Ovary (tissue), 9 donors: ENCODE data around the gene DNAJB8. TPM values are rescaled to one million over a fixed set of nuclear protein-coding genes. Genes with fewer than 3 reads are reported as not detected.

ENCODE experiments used
- DNase-seq, 5 donors: peaks; one replicate each; pipeline ENCODE4 v3.0.0-alpha.2; 2019 to 2020
- H3K27ac ChIP-seq, 2 donors: fragments of 200-600 bp; one replicate each; pipeline versions ENCODE4 v1.5.1 to v1.8.0; 2019 to 2022
- H3K27me3 ChIP-seq: fragments of 200-600 bp; one replicate; pipeline ENCODE4 v1.8.0; 2022
- H3K36me3 ChIP-seq: fragments of 200-600 bp; sonication (generic); one replicate; pipeline ENCODE4 v1.5.1; 2019
- H3K4me1 ChIP-seq: one replicate; pipeline ENCODE4 v1.8.1; 2013; ENCODE audit warnings: mild to moderate bottlenecking, moderate library complexity; ENCODE audit not compliant: insufficient read depth
- H3K4me3 ChIP-seq: fragments of 200-600 bp; sonication (generic); one replicate; pipeline ENCODE4 v1.5.1; 2017
- H3K9me3 ChIP-seq, 2 donors: fragments of 200-600 bp in 1 of 2; sonication (generic) in 1 of 2; one replicate each; pipeline versions ENCODE4 v1.5.1 to v1.8.1; 2013 to 2019; ENCODE audit warnings: mild to moderate bottlenecking in 1 of 2, moderate library complexity in 1 of 2
- EP300 ChIP-seq: sonication (generic); formaldehyde crosslinking; IDR thresholded peaks from one replicate; pipeline ENCODE4 v1.6.1; 2017; ENCODE audit warnings: antibody characterized with exemption
- POLR2A ChIP-seq: fragments of 450-650 bp; IDR thresholded peaks from one replicate; pipeline ENCODE4 v1.6.1; 2017; ENCODE audit warnings: antibody characterized with exemption, mild to moderate bottlenecking, moderate library complexity
- WGBS, 3 donors: extraction: QIAGEN DNeasy Blood & Tissue Kit in 1 of 3; methylation state at CpG; one replicate each; pipeline versions ENCODE4 v1.1.5 to v1.1.7; 2013 to 2017; 5-methylcytosine and 5-hydroxymethylcytosine counted together
- intact Hi-C, 4 donors: fragments of 100-400 bp; cut with DNase I; formaldehyde crosslinking; loops; one replicate each; pipeline versions ENCODE4 v1.11.0 to v1.15.1; 2022 to 2023
- polyA plus RNA-seq, 2 donors: library from polyadenylated mRNA; stranded (reverse); fragments of 200-250 nt in 1 of 2; fragments of 350-450 nt in 1 of 2; fragmentation: Illumina TruSeq in 1 of 2; extraction: RNeasy Lipid Tissue Mini Kit (QIAGEN cat#74804) in 1 of 2; gene quantifications; one replicate each; pipeline ENCODE4 v1.2.3, GENCODE V29; 2013 to 2014
- total RNA-seq, 7 donors: library from RNA; depleted of rRNA in 2 of 7; stranded (reverse); fragments of >200 nt in 2 of 7; fragmentation: NEBNext Ultra II Directional in 3 of 7; extraction: Animal tissue kit (Norgen Biotek cat#: 25700) in 3 of 7; gene quantifications; one replicate each; pipeline versions ENCODE4 v1.1.0 to v1.2.4, GENCODE V29; 2016 to 2023
- TF ChIP-seq, protein P1 (sequence below), 3 donors: fragments of 450-650 bp in 2 of 3; fragments of 200-600 bp in 1 of 3; IDR thresholded peaks; one replicate each; pipeline versions ENCODE4 v1.5.1 to v1.8.0; 2016 to 2022; ENCODE audit warnings: antibody characterized with exemption in 3 of 3, mild to moderate bottlenecking in 1 of 3
- donor health status: DM: no; HTN: no; CAD: no; lungs with moderate emphysema.
- donor health status: DM: no; HTN: no; CAD: no.
- donor health status: Bipolar disorder and iron deficiency.
- donor health status: DM: yes; HTN: yes; CAD: no.
- donor health status: DM: no; HTN: no; CAD: no.
- donor health status: DM: yes; HTN: yes; CAD: no.

DNAJB8 gene
- total and polyA plus RNA-seq, 9 donors = not detected

GRCh38 chr3:128429275-128429674 lies 37.4 kb downstream of the DNAJB8 start:
- Histone ChIP-seq H3K4me1 (peaks cover 3% of the 10 kb centered on the region), H3K27ac (no peak overlapping the region), H3K9me3 (no peaks in the 10 kb centered on the region), H3K36me3 (no peaks in the 10 kb centered on the region), H3K4me3 (no peak overlapping the region), H3K27me3 (no peaks in the 10 kb centered on the region)
- no peak for DNase-seq
- 83 to 88% (median 84%) methylated on average over 10 to 15 of the region's 15 CpGs for whole genome bisulfite sequencing, 3 donors
- intact Hi-C loops = loop anchor here (5.0 to 10.0 kb wide), 7 partner anchors 58 to 264 kb away; partner anchors contain the start of gene GATA2 (in 1 of the 4)
- no peak for TF ChIP-seq EP300
- TF ChIP-seq, protein P1, sequence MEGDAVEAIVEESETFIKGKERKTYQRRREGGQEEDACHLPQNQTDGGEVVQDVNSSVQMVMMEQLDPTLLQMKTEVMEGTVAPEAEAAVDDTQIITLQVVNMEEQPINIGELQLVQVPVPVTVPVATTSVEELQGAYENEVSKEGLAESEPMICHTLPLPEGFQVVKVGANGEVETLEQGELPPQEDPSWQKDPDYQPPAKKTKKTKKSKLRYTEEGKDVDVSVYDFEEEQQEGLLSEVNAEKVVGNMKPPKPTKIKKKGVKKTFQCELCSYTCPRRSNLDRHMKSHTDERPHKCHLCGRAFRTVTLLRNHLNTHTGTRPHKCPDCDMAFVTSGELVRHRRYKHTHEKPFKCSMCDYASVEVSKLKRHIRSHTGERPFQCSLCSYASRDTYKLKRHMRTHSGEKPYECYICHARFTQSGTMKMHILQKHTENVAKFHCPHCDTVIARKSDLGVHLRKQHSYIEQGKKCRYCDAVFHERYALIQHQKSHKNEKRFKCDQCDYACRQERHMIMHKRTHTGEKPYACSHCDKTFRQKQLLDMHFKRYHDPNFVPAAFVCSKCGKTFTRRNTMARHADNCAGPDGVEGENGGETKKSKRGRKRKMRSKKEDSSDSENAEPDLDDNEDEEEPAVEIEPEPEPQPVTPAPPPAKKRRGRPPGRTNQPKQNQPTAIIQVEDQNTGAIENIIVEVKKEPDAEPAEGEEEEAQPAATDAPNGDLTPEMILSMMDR (IDR thresholded peaks at IDR 0.05) = no peak
- no peak for TF ChIP-seq POLR2A

DNA sequence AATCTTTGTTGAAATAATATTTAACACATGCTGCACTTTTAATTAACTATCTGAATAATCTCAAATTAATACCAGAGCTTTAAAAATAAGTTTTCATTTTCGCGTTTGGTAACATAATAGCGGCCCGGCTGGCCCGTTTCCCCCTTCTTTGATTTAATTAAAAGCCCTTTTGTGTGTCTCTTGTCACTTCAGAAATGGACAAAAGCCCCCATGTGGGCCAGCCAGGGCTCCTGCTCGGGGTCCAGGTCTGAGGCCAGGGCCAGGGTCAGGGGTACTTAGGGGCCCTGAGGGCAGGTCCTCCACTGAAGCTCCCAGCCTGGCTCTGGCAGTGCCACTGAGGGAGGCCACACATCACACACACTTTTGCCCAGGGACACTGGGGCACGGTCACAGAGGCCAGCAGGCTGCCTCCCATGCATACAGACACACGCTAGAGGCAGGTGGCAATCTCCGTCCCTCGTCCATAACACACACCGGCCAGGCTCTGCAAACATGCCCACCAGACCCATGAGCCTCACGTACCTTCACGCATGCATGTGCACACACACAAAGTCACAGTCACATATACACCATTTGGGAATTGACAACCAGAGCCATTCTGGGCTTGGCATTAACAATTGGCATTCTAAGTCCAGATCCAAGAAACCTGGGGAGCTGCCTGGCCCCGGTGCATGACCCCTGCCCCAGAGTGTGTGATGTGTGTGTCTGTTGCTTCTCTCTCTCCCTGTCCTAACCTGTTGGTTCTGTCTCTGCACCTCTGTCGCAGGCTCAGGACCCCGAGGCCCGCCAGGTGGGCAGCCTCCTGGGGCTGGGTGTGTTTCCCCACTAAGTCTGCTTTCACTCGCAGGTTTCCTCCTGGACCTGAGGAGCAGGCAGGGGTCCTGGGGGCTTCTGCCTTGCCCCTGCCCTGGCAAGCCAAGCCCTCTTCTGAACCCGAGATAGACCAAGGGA lies 38.5 kb downstream of the DNAJB8 start:
- Histone ChIP-seq H3K36me3 (no peaks in the 10 kb centered on the region), H3K9me3 (no peaks in the 10 kb centered on the region), H3K4me3 (no peak overlapping the region), H3K27me3 (no peaks in the 10 kb centered on the region), H3K4me1 (peaks cover 2% of the 10 kb centered on the region), H3K27ac (no peak overlapping the region)
- TF ChIP-seq POLR2A (no peak), EP300 (no peak)
- TF ChIP-seq, protein P1 (IDR thresholded peaks at IDR 0.05) = no peak
- WGBS, 3 donors = 91 to 94% (median 92%) methylated on average over 19 of the region's 19 CpGs
- intact Hi-C loops = loop anchor here (2.0 to 10.0 kb wide), 9 partner anchors 59 to 263 kb away; partner anchors contain the start of gene GATA2 (in 1 of the 4)
- no peak for DNase-seq

- WGBS, 3 donors = 88 to 92% (median 89%) methylated on average over 15 of the region's 15 CpGs
- Histone ChIP-seq H3K27me3 (no peaks in the 10 kb centered on the region), H3K4me3 (no peak overlapping the region), H3K27ac (no peak overlapping the region), H3K9me3 (no peaks in the 10 kb centered on the region), H3K36me3 (no peaks in the 10 kb centered on the region), H3K4me1 (no peaks in the 10 kb centered on the region)
- intact Hi-C loops = loop anchor here (2.0 to 10.0 kb wide), 9 partner anchors 60 to 263 kb away; partner anchors contain the start of gene GATA2 (in 1 of the 4)
- TF ChIP-seq POLR2A (no peak), EP300 (no peak)
- TF ChIP-seq, protein P1 (IDR thresholded peaks at IDR 0.05) = no peak
- DNase-seq = peak in 1 of 5 donors; percentile 28
Measured at GRCh38 chr3:128427175-128427857, 39.4 kb downstream of the DNAJB8 start.

DNA sequence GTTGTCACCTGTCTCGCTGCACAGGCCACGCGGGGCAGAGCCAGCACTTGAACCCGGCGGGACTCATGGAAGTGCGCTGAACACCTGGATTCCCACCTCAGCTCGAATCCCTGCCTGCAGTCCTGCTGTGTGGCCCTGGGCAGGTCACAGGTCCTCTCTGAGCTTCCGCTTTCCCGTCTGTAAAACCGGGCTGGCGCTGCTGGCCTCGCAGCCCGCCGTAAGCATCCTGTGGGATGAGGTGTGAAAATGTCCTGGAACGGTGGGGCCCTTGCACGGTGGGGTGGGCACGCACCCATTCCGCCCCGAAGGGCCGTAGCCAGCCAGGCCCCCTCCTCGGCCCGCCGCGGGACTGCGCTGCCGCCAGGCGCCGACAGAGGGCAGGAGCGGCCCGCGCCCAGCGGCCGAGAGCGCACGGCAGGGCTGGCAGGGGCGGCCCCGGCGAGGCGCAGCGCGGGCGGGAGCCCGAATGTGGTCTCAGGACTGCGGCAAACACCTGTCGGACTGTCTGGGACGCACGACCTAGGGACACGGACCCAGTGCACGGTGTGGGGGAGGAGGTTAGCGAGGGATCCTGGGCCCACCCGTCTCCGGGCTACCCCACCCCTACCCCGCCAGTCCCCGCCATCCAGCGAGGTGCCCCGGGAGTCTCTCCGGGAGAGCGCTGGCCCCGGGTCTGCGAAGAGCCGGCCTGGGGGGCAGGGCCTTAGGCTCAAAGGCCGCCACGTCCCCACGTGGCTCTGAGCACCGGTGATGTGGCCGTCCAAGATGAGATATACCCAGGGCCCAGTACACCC lies 40.4 kb downstream of the DNAJB8 start:
- H3K27me3 ChIP-seq = no peaks in the 10 kb centered on the region
- no peak overlapping the region for H3K27ac ChIP-seq
- peak; percentile 33 to 69 (median 47) for DNase-seq
- intact Hi-C loops = loop anchor here (2.0 to 10.0 kb wide), 9 partner anchors 61 to 262 kb away; partner anchors contain the start of gene GATA2 (in 1 of the 4)
- H3K4me3 ChIP-seq = no peak overlapping the region
- no peaks in the 10 kb centered on the region for H3K36me3 ChIP-seq
- no peaks in the 10 kb centered on the region for H3K4me1 ChIP-seq
- TF ChIP-seq, protein P1 (IDR thresholded peaks at IDR 0.05) = peak; percentile 55 to 93 (median 90)
- no peak for TF ChIP-seq POLR2A
- TF ChIP-seq EP300 = no peak
- no peaks in the 10 kb centered on the region for H3K9me3 ChIP-seq
- WGBS, 3 donors = 9 to 12% (median 9%) methylated on average over 56 to 66 of the region's 66 CpGs
